Type B pancreatic cell (in vitro differentiated cells): ENCODE results near the gene SEC24C. TPM values are rescaled to one million over a fixed set of nuclear protein-coding genes. Genes with fewer than 3 reads are reported as not detected.

ENCODE experiments used
- DNase-seq: peaks from one replicate; pipeline ENCODE4 v3.0.0; 2021; ENCODE audit warnings: mixed read lengths; ENCODE audit not compliant: unreplicated experiment; ENCODE audit errors: extremely low spot score
- H3K27ac Mint-ChIP-seq: 2 replicates; pipeline ENCODE4 v1.8.0; 2021; ENCODE audit warnings: mild to moderate bottlenecking, mixed read lengths
- H3K27me3 Mint-ChIP-seq: 2 replicates; pipeline ENCODE4 v1.8.0; 2021; ENCODE audit warnings: mixed read lengths
- H3K36me3 Mint-ChIP-seq: 2 replicates; pipeline ENCODE4 v1.8.0; 2021; ENCODE audit warnings: mixed read lengths
- H3K4me1 Mint-ChIP-seq: one replicate; pipeline ENCODE4 v1.8.0; 2021; ENCODE audit warnings: mixed read lengths; ENCODE audit not compliant: unreplicated experiment
- H3K4me3 Mint-ChIP-seq: 2 replicates; pipeline ENCODE4 v1.8.0; 2021; ENCODE audit warnings: mild to moderate bottlenecking, mixed read lengths
- H3K9me3 Mint-ChIP-seq: 2 replicates; pipeline ENCODE4 v1.8.0; 2021; ENCODE audit warnings: mixed read lengths
- CTCF ChIP-seq: fragments of 200-600 bp; sonication (generic); conservative IDR thresholded peaks from 2 replicates; pipeline ENCODE4 v1.5.0; 2021; ENCODE audit warnings: antibody characterized with exemption, mild to moderate bottlenecking
- total RNA-seq: library from RNA; stranded (reverse); gene quantifications from 2 replicates; pipeline ENCODE4 v1.2.1, GENCODE V29; 2021; ENCODE audit warnings: low replicate concordance

Gene SEC24C
- total RNA-seq, 1 donor from 2014 or later = 75.5 TPM

DNA sequence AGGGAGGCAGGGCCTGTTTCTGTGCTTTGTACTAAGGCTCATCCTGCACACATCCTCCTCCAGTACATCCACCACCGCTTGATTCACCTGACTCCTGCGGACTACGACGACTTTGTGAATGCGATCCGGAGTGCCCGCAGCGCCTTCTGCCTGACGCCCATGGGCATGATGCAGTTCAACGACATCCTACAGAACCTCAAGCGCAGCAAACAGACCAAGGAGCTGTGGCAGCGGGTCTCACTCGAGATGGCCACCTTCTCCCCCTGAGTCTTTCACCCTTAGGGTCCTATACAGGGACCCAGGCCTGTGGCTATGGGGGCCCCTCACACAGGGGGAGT, 57.0 kb downstream of the SEC24C start:
- no peak for TF ChIP-seq CTCF
- H3K27me3 Mint-ChIP-seq = no peaks in the 10 kb centered on the region
- H3K9me3 Mint-ChIP-seq = no peaks in the 10 kb centered on the region
- H3K36me3 Mint-ChIP-seq = peaks cover 20% of the 10 kb centered on the region
- H3K27ac Mint-ChIP-seq = no peak overlapping the region
- no peak for DNase-seq
- H3K4me1 Mint-ChIP-seq = no peaks in the 10 kb centered on the region
- H3K4me3 Mint-ChIP-seq = no peak overlapping the region

DNA sequence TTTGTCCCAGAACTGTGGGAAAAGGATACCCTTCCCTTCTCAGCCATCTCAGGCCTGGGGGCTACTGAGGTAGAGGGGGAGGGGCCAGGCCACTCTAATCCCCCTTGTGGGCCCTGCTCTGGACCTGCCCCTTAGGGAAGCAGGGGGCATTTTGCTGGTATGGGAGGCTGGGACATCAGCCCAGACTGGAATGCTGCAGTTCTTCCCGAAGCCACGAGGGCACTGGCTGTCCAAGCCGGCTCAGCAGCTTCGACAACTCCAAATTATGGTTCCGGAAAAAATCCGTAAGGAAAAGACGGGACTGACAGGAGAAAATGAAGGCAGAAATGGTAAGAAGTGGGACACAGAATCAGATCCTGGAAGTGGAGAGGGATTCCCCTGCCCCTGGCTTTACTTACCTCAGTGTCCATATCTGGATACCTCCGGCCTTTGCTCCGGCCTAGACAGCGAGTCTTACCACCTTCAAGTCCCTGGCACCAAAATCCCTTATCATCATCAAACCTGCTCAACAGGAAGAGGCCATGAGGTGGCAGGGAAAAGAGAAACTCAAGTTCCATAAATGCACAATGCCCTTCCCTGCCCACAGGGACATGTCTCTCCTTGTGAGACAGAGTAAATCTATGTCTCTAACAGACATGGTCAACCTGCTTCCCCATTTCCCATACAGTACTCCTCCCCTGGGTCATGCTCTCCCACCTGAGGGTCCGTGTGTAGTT, 58.3 kb downstream of the SEC24C start:
- Mint-ChIP-seq H3K27me3 (no peaks in the 10 kb centered on the region), H3K9me3 (no peaks in the 10 kb centered on the region), H3K36me3 (peaks cover 25% of the 10 kb centered on the region), H3K4me3 (no peak overlapping the region), H3K27ac (peak overlapping the region; percentile 24), H3K4me1 (peaks cover 6% of the 10 kb centered on the region)
- DNase-seq = no peak
- TF ChIP-seq CTCF = no peak

DNA sequence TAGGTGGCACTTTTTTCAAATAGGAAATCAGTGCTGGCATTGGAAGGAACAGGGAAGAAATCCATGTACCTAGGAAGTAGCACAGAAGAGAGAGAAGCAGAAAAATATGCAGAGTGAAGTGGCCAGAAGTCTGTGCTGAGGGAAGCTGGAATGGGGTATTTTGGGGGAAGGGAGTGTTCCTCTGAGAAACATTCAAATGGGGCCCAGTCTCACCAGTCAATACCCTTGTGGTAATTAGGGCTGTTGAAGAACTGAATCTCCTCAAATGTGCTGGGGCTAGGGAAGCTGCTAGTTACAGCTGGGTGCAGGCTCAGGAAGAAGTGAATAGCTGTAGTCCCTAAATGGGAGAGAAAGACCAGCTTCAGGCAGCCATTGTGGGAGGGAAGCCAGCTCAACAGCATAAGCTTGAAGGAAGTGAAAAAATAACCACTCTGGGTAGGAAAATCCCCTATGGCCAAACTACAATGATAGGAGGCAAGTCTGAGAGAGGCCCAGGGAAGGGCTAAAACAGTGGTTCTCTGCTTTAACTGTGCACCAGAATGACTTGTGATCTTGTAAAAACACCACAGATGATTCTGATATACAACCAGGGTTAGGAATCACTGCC, 59.6 kb downstream of the SEC24C start:
- Mint-ChIP-seq H3K9me3 (no peaks in the 10 kb centered on the region), H3K4me1 (peaks cover 6% of the 10 kb centered on the region), H3K4me3 (no peak overlapping the region), H3K36me3 (peaks cover 22% of the 10 kb centered on the region), H3K27me3 (no peaks in the 10 kb centered on the region), H3K27ac (peak overlapping the region; percentile 50)
- DNase-seq = no peak
- no peak for TF ChIP-seq CTCF

GRCh38 chr10:73806176-73806950, 62.2 kb downstream of the SEC24C start:
- Mint-ChIP-seq H3K36me3 (peaks cover 26% of the 10 kb centered on the region), H3K27me3 (no peaks in the 10 kb centered on the region), H3K27ac (peak overlapping the region; percentile 75), H3K4me3 (no peak overlapping the region), H3K4me1 (peaks cover 11% of the 10 kb centered on the region), H3K9me3 (no peaks in the 10 kb centered on the region)
- no peak for DNase-seq
- no peak for TF ChIP-seq CTCF

GRCh38 chr10:73807471-73807870, 63.3 kb downstream of the SEC24C start:
- no peaks in the 10 kb centered on the region for H3K27me3 Mint-ChIP-seq

More at GRCh38 chr10:73807471-73807870, 63.3 kb downstream of the SEC24C start:
- peaks cover 11% of the 10 kb centered on the region for H3K4me1 Mint-ChIP-seq
- no peak overlapping the region for H3K4me3 Mint-ChIP-seq
- H3K9me3 Mint-ChIP-seq = no peaks in the 10 kb centered on the region
- no peak for DNase-seq
- peak overlapping the region; percentile 75 for H3K27ac Mint-ChIP-seq
- H3K36me3 Mint-ChIP-seq = peaks cover 26% of the 10 kb centered on the region
- TF ChIP-seq CTCF = no peak
